Epithelial cell of proximal tubule (primary cell): ENCODE results near the gene PLB1. TPM values are rescaled to one million over a fixed set of nuclear protein-coding genes. Genes with fewer than 3 reads are reported as not detected.
A peak's percentile ranks its signal among the peaks of the same experiment; 100 is the strongest.

Experiments
- DNase-seq: peaks from one replicate; pipeline ENCODE4 v3.0.0-alpha.2; 2011; ENCODE audit warnings: low read depth
- H3K4me3 ChIP-seq: 2 replicates; pipeline ENCODE4 v1.5.1; 2011; ENCODE audit warnings: low read depth, mild to moderate bottlenecking, low read length
- total RNA-seq: library from RNA; depleted of rRNA; stranded (reverse); fragments of >200 nt; gene quantifications from 2 replicates; pipeline ENCODE4 v1.2.3, GENCODE V29; 2015
- TF ChIP-seq, protein P1 (sequence below): conservative IDR thresholded peaks from 2 replicates; pipeline ENCODE4 v1.5.1; 2012; ENCODE audit warnings: low read depth, mild to moderate bottlenecking, low read length

PLB1 gene
- total RNA-seq, 1 donor from 2014 or later = 2.1 TPM

DNA sequence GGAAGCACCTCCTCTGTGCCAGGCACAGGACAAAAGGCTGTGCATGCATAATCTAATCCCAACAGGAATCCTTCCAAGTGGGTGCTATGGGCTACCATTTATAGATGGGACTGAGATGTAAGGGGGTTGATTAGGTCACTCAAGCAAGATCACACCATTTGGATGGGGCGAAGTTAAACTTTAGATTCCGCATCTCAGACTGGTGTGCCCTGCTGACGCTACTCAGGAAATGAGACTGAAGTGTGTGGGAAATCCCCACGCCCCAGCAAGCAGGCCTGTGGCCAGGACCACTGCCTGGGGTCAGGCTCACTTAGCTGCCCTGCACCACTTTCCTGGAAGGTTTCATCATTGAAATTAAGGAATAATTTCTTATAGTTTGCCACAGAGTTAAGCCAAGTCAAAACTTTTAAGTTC, 185.3 kb downstream of the PLB1 start:
- no peak overlapping the region for H3K4me3 ChIP-seq
- TF ChIP-seq, protein P1, sequence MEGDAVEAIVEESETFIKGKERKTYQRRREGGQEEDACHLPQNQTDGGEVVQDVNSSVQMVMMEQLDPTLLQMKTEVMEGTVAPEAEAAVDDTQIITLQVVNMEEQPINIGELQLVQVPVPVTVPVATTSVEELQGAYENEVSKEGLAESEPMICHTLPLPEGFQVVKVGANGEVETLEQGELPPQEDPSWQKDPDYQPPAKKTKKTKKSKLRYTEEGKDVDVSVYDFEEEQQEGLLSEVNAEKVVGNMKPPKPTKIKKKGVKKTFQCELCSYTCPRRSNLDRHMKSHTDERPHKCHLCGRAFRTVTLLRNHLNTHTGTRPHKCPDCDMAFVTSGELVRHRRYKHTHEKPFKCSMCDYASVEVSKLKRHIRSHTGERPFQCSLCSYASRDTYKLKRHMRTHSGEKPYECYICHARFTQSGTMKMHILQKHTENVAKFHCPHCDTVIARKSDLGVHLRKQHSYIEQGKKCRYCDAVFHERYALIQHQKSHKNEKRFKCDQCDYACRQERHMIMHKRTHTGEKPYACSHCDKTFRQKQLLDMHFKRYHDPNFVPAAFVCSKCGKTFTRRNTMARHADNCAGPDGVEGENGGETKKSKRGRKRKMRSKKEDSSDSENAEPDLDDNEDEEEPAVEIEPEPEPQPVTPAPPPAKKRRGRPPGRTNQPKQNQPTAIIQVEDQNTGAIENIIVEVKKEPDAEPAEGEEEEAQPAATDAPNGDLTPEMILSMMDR = no peak
- DNase-seq = peak; percentile 77

DNA sequence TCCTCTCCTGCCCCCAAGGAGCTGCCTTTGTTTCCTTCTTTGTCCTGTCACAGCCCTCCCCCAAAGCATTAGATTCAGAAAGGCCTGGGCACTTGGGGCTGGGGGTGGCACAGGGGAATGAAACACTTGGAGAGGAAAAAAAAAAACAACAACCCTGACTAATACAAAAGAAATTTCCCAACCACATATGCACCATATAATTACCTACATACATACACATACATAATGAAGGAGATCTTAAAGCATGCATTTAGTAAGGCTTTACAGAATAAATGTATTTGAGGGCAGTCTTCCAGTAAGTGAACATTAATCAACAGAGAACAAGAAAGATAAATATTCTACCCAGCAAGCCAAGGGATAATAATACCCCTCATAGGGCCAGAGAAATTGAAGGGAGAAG, 185.7 kb downstream of the PLB1 start:
- no peak for DNase-seq
- no peak overlapping the region for H3K4me3 ChIP-seq
- TF ChIP-seq, protein P1 = no peak

DNA sequence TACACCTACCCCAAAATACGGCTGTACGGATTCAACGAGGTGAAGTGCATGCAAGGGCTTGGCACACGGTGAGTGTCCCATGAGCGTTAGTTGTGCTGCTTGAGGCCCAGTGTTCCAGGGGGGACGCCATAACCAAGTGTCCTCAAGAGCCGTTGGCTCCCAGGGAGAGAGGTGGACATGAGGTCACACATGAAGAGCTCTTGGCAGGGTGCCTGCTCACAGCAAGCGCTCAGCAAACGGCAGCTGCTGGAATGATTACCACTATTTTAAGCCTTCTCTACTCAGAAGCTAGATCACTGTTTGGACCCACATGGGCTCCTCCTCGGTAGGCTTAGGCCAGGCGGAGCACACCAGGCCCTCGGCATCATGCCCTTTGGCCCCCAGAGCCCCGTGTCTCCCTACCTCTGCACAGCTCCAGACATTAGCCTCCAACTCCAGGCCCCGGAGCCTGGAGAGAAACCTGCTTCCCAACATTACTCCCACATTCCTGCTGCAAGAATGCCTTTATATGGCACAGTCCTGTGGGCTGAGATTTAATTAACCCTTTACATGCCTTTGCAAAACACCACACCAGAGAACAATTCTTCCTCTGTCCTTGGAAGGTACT, 187.3 kb downstream of the PLB1 start:
- no peak overlapping the region for H3K4me3 ChIP-seq
- no peak for DNase-seq
- TF ChIP-seq, protein P1 = no peak

DNA sequence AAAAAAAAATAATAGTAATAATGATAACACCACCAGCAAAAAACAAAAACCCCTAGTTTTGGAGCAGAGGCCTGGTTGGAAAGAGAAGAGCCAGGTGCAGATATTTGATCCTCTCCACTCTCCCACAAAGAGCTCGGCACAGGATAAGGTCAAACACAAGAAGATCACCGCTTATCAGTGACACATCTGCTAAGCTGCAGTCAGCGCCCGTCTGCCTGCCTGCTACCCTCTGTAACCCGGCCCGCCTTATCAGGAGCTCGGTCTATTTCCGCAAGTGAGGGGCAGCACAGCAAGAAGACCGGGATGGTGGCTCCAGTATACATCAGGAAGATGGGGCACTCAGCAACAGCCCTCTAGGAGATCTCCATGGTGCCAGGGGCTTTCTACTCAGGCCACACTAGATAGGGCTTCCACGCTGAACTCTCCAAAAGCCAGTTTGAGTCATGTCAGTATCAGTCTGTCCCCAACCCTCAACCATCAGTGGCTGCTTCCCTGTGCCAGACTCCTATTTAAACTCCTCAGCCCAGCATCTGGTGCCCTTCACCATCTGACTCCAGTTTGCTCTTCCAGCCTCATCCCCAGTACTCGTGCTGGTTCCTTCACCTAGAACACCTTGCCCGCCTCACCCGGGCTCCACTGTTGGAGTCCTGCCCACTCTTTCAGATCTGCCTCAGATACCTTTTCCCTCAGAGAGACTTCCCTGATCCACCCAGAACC, 188.4 kb downstream of the PLB1 start:
- TF ChIP-seq, protein P1 = no peak
- no peak for DNase-seq
- no peak overlapping the region for H3K4me3 ChIP-seq

DNA sequence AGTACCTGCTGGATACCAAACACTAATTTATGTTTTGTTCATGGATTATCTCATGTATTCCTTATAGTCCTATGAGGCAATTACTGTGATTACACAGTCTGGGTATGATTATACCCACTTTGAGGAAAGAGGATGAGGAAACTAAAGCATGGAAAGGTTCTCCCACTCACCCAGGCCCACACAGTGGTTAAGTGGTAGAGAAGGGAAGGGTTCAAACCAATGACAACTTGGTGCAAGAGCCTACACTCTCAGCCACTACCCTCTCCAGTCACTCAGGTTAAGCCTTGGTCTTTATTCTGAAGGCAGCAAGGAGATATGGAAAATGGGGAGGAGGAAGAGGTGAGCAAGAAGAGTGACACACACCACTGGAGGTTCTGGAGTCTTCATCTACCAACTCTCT, 191.3 kb downstream of the PLB1 start:
- no peak for DNase-seq
- no peak overlapping the region for H3K4me3 ChIP-seq
- TF ChIP-seq, protein P1 = no peak

DNA sequence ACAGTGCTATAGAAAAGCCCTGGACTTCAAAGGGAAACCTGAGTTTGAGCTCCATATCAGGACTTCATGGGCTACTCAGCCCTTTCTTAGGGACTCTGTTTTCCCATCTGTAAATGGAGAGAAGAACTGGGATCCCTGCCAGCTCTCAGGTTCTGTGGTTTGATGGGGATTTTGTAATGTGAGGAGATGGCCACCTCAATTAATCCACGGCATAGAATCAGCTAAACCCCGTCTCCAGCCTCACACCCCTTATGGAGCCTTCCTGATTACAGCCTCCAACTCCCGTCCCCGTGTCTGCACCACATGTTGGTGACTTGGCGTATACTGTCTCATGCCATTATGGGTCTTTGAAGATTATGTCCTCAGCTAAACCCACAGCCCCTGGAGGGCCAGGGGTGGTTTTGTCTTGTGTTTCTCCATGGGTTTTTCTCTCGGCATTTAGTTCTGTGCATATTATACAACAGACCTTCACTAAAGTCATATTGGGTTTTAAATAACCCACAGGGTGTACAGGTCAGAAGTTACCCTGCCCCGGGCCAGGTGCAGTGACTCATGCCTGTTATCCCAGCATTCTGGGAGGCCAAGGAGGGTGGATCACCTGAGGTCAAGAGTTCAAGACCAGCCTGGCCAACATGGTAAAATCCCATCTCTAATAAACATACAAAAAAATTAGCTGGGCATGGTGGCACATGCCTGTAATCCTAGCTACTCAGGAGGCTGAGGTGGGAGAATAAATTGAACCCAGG, 192.0 kb downstream of the PLB1 start:
- H3K4me3 ChIP-seq = no peak overlapping the region
- no peak for DNase-seq
- TF ChIP-seq, protein P1 = no peak
